ENCODE data around the gene TRIM54.

DNA sequence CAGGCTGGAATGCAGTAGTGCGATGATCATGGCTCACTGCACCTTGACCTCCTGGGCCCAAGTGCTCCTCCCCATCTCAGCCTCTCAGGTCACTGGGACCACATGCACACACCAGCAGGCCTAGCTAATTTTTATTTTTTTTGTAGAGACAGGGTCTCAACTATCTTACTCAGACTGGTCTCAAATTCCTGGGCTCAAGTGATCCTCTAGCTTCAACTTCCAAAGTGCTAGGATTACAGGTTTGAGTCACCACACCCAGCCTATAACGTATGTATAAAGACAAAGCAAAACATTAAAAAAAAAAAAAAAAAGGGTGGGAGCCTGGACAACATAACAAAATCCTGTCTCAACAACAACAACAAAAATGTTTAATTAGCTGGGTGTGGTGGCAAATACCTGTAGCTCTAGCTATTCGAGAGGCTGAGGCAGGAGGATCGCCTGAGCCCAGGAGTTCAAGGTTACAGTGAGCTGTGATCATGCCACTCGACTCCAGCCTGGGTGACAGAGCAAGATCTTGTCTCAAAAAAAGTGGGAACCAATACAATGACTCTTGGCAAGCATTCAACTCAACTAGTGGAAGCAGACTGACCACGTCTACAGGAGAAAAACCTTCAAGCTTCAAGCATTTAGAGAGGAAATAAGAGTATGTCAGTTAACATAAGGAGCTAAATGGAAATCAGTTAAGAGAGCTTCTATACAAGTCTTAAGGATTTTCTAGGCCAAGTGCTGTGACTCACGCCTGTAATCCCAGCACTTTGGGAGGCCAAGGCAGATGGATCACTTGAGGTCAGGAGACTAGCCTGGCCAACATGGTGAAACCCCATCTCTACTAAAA is 71.8 kb downstream of the TRIM54 start:
- TF ChIP-seq POLR2A (IDR thresholded peaks at IDR 0.05; ENCODE audit: borderline replicate concordance, extremely low read depth, insufficient read depth, insufficient read length) (no peak), SIN3A (IDR thresholded peaks at IDR 0.05; ENCODE audit: low read depth) (no peak), JUND (IDR thresholded peaks at IDR 0.05) (no peak), ZNF274 (IDR thresholded peaks at IDR 0.05; ENCODE audit: low read depth, low read length) (no peak), EZH2phosphoT487 (IDR thresholded peaks at IDR 0.05; ENCODE audit: borderline replicate concordance) (no peak)
- TF ChIP-seq, protein P1, sequence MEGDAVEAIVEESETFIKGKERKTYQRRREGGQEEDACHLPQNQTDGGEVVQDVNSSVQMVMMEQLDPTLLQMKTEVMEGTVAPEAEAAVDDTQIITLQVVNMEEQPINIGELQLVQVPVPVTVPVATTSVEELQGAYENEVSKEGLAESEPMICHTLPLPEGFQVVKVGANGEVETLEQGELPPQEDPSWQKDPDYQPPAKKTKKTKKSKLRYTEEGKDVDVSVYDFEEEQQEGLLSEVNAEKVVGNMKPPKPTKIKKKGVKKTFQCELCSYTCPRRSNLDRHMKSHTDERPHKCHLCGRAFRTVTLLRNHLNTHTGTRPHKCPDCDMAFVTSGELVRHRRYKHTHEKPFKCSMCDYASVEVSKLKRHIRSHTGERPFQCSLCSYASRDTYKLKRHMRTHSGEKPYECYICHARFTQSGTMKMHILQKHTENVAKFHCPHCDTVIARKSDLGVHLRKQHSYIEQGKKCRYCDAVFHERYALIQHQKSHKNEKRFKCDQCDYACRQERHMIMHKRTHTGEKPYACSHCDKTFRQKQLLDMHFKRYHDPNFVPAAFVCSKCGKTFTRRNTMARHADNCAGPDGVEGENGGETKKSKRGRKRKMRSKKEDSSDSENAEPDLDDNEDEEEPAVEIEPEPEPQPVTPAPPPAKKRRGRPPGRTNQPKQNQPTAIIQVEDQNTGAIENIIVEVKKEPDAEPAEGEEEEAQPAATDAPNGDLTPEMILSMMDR (IDR thresholded peaks at IDR 0.05 in 2 of 3, conservative IDR thresholded peaks at IDR 0.05 in 1 of 3; ENCODE audit: borderline replicate concordance in 1 of 3, insufficient read depth in 1 of 3, low read depth in 2 of 3, low read length in 2 of 3), result no peak
- TF ChIP-seq, protein P2, sequence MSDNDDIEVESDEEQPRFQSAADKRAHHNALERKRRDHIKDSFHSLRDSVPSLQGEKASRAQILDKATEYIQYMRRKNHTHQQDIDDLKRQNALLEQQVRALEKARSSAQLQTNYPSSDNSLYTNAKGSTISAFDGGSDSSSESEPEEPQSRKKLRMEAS (IDR thresholded peaks at IDR 0.05), result no peak
- TF ChIP-seq, protein P3, sequence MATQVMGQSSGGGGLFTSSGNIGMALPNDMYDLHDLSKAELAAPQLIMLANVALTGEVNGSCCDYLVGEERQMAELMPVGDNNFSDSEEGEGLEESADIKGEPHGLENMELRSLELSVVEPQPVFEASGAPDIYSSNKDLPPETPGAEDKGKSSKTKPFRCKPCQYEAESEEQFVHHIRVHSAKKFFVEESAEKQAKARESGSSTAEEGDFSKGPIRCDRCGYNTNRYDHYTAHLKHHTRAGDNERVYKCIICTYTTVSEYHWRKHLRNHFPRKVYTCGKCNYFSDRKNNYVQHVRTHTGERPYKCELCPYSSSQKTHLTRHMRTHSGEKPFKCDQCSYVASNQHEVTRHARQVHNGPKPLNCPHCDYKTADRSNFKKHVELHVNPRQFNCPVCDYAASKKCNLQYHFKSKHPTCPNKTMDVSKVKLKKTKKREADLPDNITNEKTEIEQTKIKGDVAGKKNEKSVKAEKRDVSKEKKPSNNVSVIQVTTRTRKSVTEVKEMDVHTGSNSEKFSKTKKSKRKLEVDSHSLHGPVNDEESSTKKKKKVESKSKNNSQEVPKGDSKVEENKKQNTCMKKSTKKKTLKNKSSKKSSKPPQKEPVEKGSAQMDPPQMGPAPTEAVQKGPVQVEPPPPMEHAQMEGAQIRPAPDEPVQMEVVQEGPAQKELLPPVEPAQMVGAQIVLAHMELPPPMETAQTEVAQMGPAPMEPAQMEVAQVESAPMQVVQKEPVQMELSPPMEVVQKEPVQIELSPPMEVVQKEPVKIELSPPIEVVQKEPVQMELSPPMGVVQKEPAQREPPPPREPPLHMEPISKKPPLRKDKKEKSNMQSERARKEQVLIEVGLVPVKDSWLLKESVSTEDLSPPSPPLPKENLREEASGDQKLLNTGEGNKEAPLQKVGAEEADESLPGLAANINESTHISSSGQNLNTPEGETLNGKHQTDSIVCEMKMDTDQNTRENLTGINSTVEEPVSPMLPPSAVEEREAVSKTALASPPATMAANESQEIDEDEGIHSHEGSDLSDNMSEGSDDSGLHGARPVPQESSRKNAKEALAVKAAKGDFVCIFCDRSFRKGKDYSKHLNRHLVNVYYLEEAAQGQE (IDR thresholded peaks at IDR 0.05; ENCODE audit: low read depth), result no peak

All from HCT116 (cell line).